ENCODE measurements around the gene ARL6.
"Not testable (repeated sequence)": the region's sequence is repeated elsewhere in the genome, so short reads cannot be mapped to it uniquely, and the experiment has no call there.

The ARL6 gene

GRCh38 chr3:97830638-97831037 is 66.1 kb downstream of the ARL6 start:
- no peak overlapping the region for H3K27ac ChIP-seq
- no peak for TF ChIP-seq CTCF (IDR thresholded peaks at IDR 0.05)

- TF ChIP-seq CTCF (IDR thresholded peaks at IDR 0.05) (no peak), ZFX (IDR thresholded peaks at IDR 0.05; ENCODE audit: borderline replicate concordance) (no peak)
- H3K27ac ChIP-seq = no peak overlapping the region
These were observed 66.6 kb downstream of the ARL6 start for GRCh38 chr3:97831140-97831539.

- H3K27ac ChIP-seq = not testable (repeated sequence)
These were observed 68.6 kb downstream of the ARL6 start for GRCh38 chr3:97833184-97833583.

GRCh38 chr3:97835761-97836160 is 71.2 kb downstream of the ARL6 start:
- TF ChIP-seq CTCF (IDR thresholded peaks at IDR 0.05) = no peak
- TF ChIP-seq ZFX (IDR thresholded peaks at IDR 0.05; ENCODE audit: borderline replicate concordance) = no peak
- H3K27ac ChIP-seq = no peak overlapping the region

DNA sequence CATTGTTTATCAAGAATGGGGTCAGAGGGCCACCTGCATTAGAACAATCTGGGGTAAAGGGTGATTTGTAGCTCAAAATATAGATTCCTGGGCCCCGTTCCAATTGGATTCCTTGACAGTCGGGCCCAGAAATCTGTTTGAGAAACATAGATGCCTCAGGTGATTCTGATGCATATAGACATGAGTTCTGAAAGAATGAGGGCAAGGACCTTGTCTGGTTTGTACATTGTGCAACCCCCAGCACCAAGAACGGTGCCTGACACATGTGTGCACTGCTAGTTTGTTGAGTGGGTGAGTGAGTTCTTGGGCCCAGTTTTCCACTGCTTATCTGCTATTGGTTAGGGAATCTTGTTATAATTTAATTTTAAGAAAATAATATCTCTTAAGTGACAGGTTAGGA is 73.8 kb downstream of the ARL6 start:
- no peak overlapping the region for H3K27ac ChIP-seq
- TF ChIP-seq CTCF (IDR thresholded peaks at IDR 0.05) (no peak), ZFX (IDR thresholded peaks at IDR 0.05; ENCODE audit: borderline replicate concordance) (no peak)

GRCh38 chr3:97839944-97840343 is 75.4 kb downstream of the ARL6 start:
- H3K27ac ChIP-seq = no peak overlapping the region
- TF ChIP-seq ZFX (IDR thresholded peaks at IDR 0.05; ENCODE audit: borderline replicate concordance) (no peak), CTCF (IDR thresholded peaks at IDR 0.05) (no peak)

GRCh38 chr3:97841304-97841703 is 76.7 kb downstream of the ARL6 start:
- H3K27ac ChIP-seq = no peak overlapping the region
- TF ChIP-seq CTCF (IDR thresholded peaks at IDR 0.05) (no peak), ZFX (IDR thresholded peaks at IDR 0.05; ENCODE audit: borderline replicate concordance) (no peak)

- H3K27ac ChIP-seq = no peak overlapping the region
These were observed 77.4 kb downstream of the ARL6 start for GRCh38 chr3:97841956-97842355.

More at GRCh38 chr3:97841956-97842355, 77.4 kb downstream of the ARL6 start:
- TF ChIP-seq CTCF (IDR thresholded peaks at IDR 0.05) = no peak
- TF ChIP-seq ZFX (IDR thresholded peaks at IDR 0.05; ENCODE audit: borderline replicate concordance) = no peak

Measured in 22Rv1 (cell line).